GM06990 (cell line): ENCODE data around the gene GNG4.

Experiments used
- DNase-seq: peaks from one replicate; pipeline ENCODE4 v3.0.0-alpha.2; 2011; ENCODE audit not compliant: insufficient read length; ENCODE audit errors: extremely low read depth
- H3K27me3 ChIP-seq: replicated peaks from 2 replicates; pipeline ENCODE4 v1.6.0; 2011; ENCODE audit warnings: low read length; ENCODE audit not compliant: control insufficient read depth, insufficient read depth
- H3K36me3 ChIP-seq: 2 replicates; pipeline ENCODE4 v1.5.1; 2011; ENCODE audit warnings: low read length; ENCODE audit not compliant: control insufficient read depth, insufficient read depth
- H3K4me3 ChIP-seq: replicated peaks from 2 replicates; pipeline ENCODE4 v1.5.1; 2011; ENCODE audit warnings: low read depth, mild to moderate bottlenecking, control low read depth, low read length
- CTCF ChIP-seq: IDR thresholded peaks from 2 replicates; pipeline ENCODE4 v1.5.1; 2011; ENCODE audit warnings: low read length, control low read depth, mild to moderate bottlenecking, inconsistent platforms; ENCODE audit not compliant: insufficient read depth, poor library complexity, severe bottlenecking

Gene GNG4

GRCh38 chr1:235500971-235501540 is 148.5 kb downstream of the GNG4 start:
- Histone ChIP-seq H3K4me3 (no peak overlapping the region), H3K36me3 (no peaks in the 10 kb centered on the region), H3K27me3 (no peaks in the 10 kb centered on the region)
- DNase-seq: no peak
- TF ChIP-seq CTCF: no peak
